ENCODE results near the gene TTC28.

The TTC28 gene

GRCh38 chr22:28332410-28332809 lies 347.2 kb downstream of the TTC28 start:
- Histone ChIP-seq H3K4me3 (ENCODE audit: low read depth, low read length) (no peak overlapping the region), H3K36me3 (replicated peaks) (no peaks in the 10 kb centered on the region), H3K27ac (no peak overlapping the region), H3K27me3 (replicated peaks) (no peaks in the 10 kb centered on the region)
- TF ChIP-seq, protein P1, sequence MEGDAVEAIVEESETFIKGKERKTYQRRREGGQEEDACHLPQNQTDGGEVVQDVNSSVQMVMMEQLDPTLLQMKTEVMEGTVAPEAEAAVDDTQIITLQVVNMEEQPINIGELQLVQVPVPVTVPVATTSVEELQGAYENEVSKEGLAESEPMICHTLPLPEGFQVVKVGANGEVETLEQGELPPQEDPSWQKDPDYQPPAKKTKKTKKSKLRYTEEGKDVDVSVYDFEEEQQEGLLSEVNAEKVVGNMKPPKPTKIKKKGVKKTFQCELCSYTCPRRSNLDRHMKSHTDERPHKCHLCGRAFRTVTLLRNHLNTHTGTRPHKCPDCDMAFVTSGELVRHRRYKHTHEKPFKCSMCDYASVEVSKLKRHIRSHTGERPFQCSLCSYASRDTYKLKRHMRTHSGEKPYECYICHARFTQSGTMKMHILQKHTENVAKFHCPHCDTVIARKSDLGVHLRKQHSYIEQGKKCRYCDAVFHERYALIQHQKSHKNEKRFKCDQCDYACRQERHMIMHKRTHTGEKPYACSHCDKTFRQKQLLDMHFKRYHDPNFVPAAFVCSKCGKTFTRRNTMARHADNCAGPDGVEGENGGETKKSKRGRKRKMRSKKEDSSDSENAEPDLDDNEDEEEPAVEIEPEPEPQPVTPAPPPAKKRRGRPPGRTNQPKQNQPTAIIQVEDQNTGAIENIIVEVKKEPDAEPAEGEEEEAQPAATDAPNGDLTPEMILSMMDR (IDR thresholded peaks at IDR 0.05; ENCODE audit: low read depth, low read length, missing control alignments) = no peak
- no peak for DNase-seq
- in situ Hi-C loops (cut with HindIII; ENCODE audit: low pct_ligation_motif_present, low sequenced_read_pairs) = no loop called here

DNA sequence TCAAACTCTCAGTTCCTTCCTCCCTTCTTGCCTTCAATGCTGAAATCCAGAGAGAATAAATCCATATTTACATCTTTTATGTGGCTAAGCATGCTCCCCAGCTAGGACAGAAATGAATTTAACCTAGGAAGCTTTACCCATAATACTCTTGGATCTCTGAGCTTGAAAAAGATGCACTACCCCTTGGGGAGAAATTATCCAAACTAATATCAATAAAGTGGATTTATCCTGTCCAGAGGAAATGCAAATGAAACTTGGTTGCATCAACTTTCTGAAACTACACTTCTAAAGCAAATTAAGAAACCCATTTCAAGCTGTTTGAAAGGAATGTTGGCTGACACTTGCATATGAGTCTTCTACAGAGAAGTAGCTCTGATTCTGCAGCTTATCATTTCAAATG lies 347.9 kb downstream of the TTC28 start:
- in situ Hi-C loops (cut with HindIII; ENCODE audit: low pct_ligation_motif_present, low sequenced_read_pairs) = no loop called here
- H3K4me3 ChIP-seq (ENCODE audit: low read depth, low read length) = no peak overlapping the region
- TF ChIP-seq, protein P1 (IDR thresholded peaks at IDR 0.05; ENCODE audit: low read depth, low read length, missing control alignments) = no peak
- no peak for DNase-seq
- no peak overlapping the region for H3K27ac ChIP-seq
- no peaks in the 10 kb centered on the region for H3K36me3 ChIP-seq (replicated peaks)
- no peaks in the 10 kb centered on the region for H3K27me3 ChIP-seq (replicated peaks)

- in situ Hi-C loops (cut with HindIII; ENCODE audit: low pct_ligation_motif_present, low sequenced_read_pairs) = no loop called here
- H3K36me3 ChIP-seq (replicated peaks) = no peaks in the 10 kb centered on the region
- H3K27ac ChIP-seq = no peak overlapping the region
- TF ChIP-seq, protein P1 (IDR thresholded peaks at IDR 0.05; ENCODE audit: low read depth, low read length, missing control alignments) = no peak
- H3K27me3 ChIP-seq (replicated peaks) = no peaks in the 10 kb centered on the region
- DNase-seq = no peak
- H3K4me3 ChIP-seq (ENCODE audit: low read depth, low read length) = no peak overlapping the region
Measured at GRCh38 chr22:28329186-28330073, 350.2 kb downstream of the TTC28 start.

GRCh38 chr22:28328756-28329155 lies 350.9 kb downstream of the TTC28 start:
- TF ChIP-seq, protein P1 (IDR thresholded peaks at IDR 0.05; ENCODE audit: low read depth, low read length, missing control alignments) = no peak
- DNase-seq = no peak
- no peak overlapping the region for H3K27ac ChIP-seq
- no peaks in the 10 kb centered on the region for H3K36me3 ChIP-seq (replicated peaks)
- in situ Hi-C loops (cut with HindIII; ENCODE audit: low pct_ligation_motif_present, low sequenced_read_pairs) = no loop called here
- H3K4me3 ChIP-seq (ENCODE audit: low read depth, low read length) = no peak overlapping the region
- no peaks in the 10 kb centered on the region for H3K27me3 ChIP-seq (replicated peaks)

- Histone ChIP-seq H3K27ac (no peak overlapping the region), H3K27me3 (replicated peaks) (no peaks in the 10 kb centered on the region), H3K4me3 (ENCODE audit: low read depth, low read length) (no peak overlapping the region), H3K36me3 (replicated peaks) (no peaks in the 10 kb centered on the region)
- TF ChIP-seq, protein P1 (IDR thresholded peaks at IDR 0.05; ENCODE audit: low read depth, low read length, missing control alignments) = no peak
- no peak for DNase-seq
- in situ Hi-C loops (cut with HindIII; ENCODE audit: low pct_ligation_motif_present, low sequenced_read_pairs) = no loop called here
Measured at GRCh38 chr22:28316014-28316413, 363.6 kb downstream of the TTC28 start.

All from brain microvascular endothelial cell (primary cell).